Left ventricle myocardium inferior (tissue), 1 donor: ENCODE results near the gene AATK. TPM values are rescaled to one million over a fixed set of nuclear protein-coding genes. Genes with fewer than 3 reads are reported as not detected.

ENCODE experiments used
- DNase-seq: peaks from one replicate; pipeline ENCODE4 v3.0.0-alpha.2; 2020
- H3K27ac ChIP-seq: fragments of 200-600 bp; replicated peaks from 2 replicates; pipeline ENCODE4 v1.8.0; 2021
- H3K27me3 ChIP-seq: fragments of 200-600 bp; 2 replicates; pipeline ENCODE4 v1.8.0; 2021; ENCODE audit warnings: low read depth
- H3K36me3 ChIP-seq: fragments of 200-600 bp; 2 replicates; pipeline ENCODE4 v1.8.0; 2021
- H3K4me1 ChIP-seq: fragments of 200-600 bp; 2 replicates; pipeline ENCODE4 v1.8.0; 2021
- H3K4me3 ChIP-seq: fragments of 200-600 bp; 2 replicates; pipeline ENCODE4 v1.8.0; 2021; ENCODE audit warnings: mild to moderate bottlenecking, moderate library complexity
- H3K9me3 ChIP-seq: fragments of 200-600 bp; replicated peaks from 2 replicates; pipeline ENCODE4 v1.8.0; 2021
- CTCF ChIP-seq: fragments of 200-600 bp; IDR thresholded peaks from 2 replicates; pipeline ENCODE4 v1.8.0; 2021; ENCODE audit warnings: antibody characterized with exemption, mild to moderate bottlenecking, borderline replicate concordance
- intact Hi-C: fragments of 100-400 bp; cut with micrococcal nuclease; formaldehyde crosslinking; loops from one replicate; pipeline ENCODE4 v1.11.0; 2022
- total RNA-seq: library from RNA; stranded (reverse); fragmentation: NEBNext Ultra II Directional; extraction: Animal tissue kit (Norgen Biotek cat#: 25700); gene quantifications from one replicate; pipeline ENCODE4 v1.2.1, GENCODE V29; 2021
- donor health status: DM: no; HTN: yes; CAD: no; lungs with severe emphysema.

Gene AATK
- total RNA-seq, 1 donor from 2014 or later = 2.3 TPM

- H3K27ac ChIP-seq = no peak overlapping the region
- intact Hi-C loops = no loop called here
- H3K27me3 ChIP-seq = no peaks in the 10 kb centered on the region
- H3K9me3 ChIP-seq = no peaks in the 10 kb centered on the region
- peaks cover 6% of the 10 kb centered on the region for H3K36me3 ChIP-seq
- H3K4me1 ChIP-seq = no peaks in the 10 kb centered on the region
- no peak overlapping the region for H3K4me3 ChIP-seq
- DNase-seq = no peak
- TF ChIP-seq CTCF = no peak
Observed at GRCh38 chr17:81209141-81209540, 43.1 kb upstream of the AATK start.

- TF ChIP-seq CTCF = no peak
- Histone ChIP-seq H3K27me3 (no peaks in the 10 kb centered on the region), H3K27ac (no peak overlapping the region), H3K9me3 (no peaks in the 10 kb centered on the region), H3K4me3 (no peak overlapping the region), H3K4me1 (no peaks in the 10 kb centered on the region), H3K36me3 (peaks cover 6% of the 10 kb centered on the region)
- intact Hi-C loops = no loop called here
- no peak for DNase-seq
Observed at GRCh38 chr17:81208651-81209050, 42.6 kb upstream of the AATK start.

GRCh38 chr17:81207610-81208581 lies 41.9 kb upstream of the AATK start:
- no peak for DNase-seq
- H3K9me3 ChIP-seq = no peaks in the 10 kb centered on the region

GRCh38 chr17:81206657-81207056 lies 40.6 kb upstream of the AATK start:
- intact Hi-C loops = no loop called here
- Histone ChIP-seq H3K27me3 (no peaks in the 10 kb centered on the region), H3K27ac (no peak overlapping the region), H3K9me3 (no peaks in the 10 kb centered on the region), H3K36me3 (peaks cover 6% of the 10 kb centered on the region), H3K4me3 (no peak overlapping the region), H3K4me1 (no peaks in the 10 kb centered on the region)
- DNase-seq = no peak
- TF ChIP-seq CTCF = no peak

More at GRCh38 chr17:81207610-81208581, 41.9 kb upstream of the AATK start:
- Histone ChIP-seq H3K4me1 (no peaks in the 10 kb centered on the region), H3K27me3 (no peaks in the 10 kb centered on the region), H3K36me3 (peaks cover 6% of the 10 kb centered on the region), H3K27ac (no peak overlapping the region), H3K4me3 (no peak overlapping the region)
- TF ChIP-seq CTCF = no peak
- intact Hi-C loops = no loop called here

GRCh38 chr17:81206166-81206565 lies 40.1 kb upstream of the AATK start:
- Histone ChIP-seq H3K9me3 (no peaks in the 10 kb centered on the region), H3K27me3 (no peaks in the 10 kb centered on the region), H3K27ac (no peak overlapping the region), H3K4me3 (no peak overlapping the region), H3K4me1 (no peaks in the 10 kb centered on the region), H3K36me3 (peaks cover 6% of the 10 kb centered on the region)
- no peak for TF ChIP-seq CTCF
- no peak for DNase-seq
- intact Hi-C loops = no loop called here
